Sigmoid colon (tissue), 3 donors: ENCODE results near the gene C11orf58.

Experiments
- POLR2A ChIP-seq, 2 donors: fragments of 450-650 bp; IDR thresholded peaks; one replicate each; pipeline ENCODE4 v1.6.1; 2016; ENCODE audit warnings: antibody characterized with exemption in 2 of 2, mild to moderate bottlenecking in 2 of 2, moderate library complexity in 2 of 2
- TF ChIP-seq, protein P1 (sequence below), 4 experiments: fragments of 450-650 bp in 3 of 4; fragments of 200-600 bp in 1 of 4; IDR thresholded peaks; one replicate each; pipeline ENCODE4 v1.5.1; 2016 to 2019; ENCODE audit warnings: antibody characterized with exemption in 4 of 4, mild to moderate bottlenecking in 3 of 4, moderate library complexity in 2 of 4

DNA sequence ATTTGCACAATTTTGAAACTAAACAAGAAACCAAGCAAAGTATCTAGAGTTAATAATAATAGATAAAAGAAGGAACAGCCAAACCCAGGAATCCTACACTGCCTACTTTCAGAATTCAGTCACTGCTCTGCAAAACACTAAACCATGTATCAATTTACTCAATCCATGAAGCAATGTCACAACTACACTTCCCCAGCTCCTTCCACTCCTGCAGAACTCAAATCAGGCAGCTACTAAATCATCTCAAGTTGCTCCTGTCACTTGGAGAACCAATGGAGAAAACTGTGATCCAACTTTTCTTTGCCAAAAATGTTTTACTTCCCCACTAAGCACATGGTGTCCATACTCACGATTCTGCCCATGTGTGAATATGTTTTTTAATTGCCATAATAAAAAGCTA lies 24.9 kb upstream of the C11orf58 start:
- no peak for TF ChIP-seq POLR2A (IDR thresholded peaks at IDR 0.05)
- TF ChIP-seq, protein P1, sequence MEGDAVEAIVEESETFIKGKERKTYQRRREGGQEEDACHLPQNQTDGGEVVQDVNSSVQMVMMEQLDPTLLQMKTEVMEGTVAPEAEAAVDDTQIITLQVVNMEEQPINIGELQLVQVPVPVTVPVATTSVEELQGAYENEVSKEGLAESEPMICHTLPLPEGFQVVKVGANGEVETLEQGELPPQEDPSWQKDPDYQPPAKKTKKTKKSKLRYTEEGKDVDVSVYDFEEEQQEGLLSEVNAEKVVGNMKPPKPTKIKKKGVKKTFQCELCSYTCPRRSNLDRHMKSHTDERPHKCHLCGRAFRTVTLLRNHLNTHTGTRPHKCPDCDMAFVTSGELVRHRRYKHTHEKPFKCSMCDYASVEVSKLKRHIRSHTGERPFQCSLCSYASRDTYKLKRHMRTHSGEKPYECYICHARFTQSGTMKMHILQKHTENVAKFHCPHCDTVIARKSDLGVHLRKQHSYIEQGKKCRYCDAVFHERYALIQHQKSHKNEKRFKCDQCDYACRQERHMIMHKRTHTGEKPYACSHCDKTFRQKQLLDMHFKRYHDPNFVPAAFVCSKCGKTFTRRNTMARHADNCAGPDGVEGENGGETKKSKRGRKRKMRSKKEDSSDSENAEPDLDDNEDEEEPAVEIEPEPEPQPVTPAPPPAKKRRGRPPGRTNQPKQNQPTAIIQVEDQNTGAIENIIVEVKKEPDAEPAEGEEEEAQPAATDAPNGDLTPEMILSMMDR (IDR thresholded peaks at IDR 0.05), result no peak
